HG02763 (cell line): ENCODE measurements around the gene SOAT2.
"Not testable (repeated sequence)": the region's sequence is repeated elsewhere in the genome, so short reads cannot be mapped to it uniquely, and the experiment has no call there.

ENCODE experiments used
- ATAC-seq: cut with Tn5 transposase; IDR thresholded peaks from one replicate; pipeline ENCODE4 v1.9.1; 2021; ENCODE audit warnings: mild to moderate bottlenecking, moderate library complexity; ENCODE audit not compliant: unreplicated experiment

Gene SOAT2

DNA sequence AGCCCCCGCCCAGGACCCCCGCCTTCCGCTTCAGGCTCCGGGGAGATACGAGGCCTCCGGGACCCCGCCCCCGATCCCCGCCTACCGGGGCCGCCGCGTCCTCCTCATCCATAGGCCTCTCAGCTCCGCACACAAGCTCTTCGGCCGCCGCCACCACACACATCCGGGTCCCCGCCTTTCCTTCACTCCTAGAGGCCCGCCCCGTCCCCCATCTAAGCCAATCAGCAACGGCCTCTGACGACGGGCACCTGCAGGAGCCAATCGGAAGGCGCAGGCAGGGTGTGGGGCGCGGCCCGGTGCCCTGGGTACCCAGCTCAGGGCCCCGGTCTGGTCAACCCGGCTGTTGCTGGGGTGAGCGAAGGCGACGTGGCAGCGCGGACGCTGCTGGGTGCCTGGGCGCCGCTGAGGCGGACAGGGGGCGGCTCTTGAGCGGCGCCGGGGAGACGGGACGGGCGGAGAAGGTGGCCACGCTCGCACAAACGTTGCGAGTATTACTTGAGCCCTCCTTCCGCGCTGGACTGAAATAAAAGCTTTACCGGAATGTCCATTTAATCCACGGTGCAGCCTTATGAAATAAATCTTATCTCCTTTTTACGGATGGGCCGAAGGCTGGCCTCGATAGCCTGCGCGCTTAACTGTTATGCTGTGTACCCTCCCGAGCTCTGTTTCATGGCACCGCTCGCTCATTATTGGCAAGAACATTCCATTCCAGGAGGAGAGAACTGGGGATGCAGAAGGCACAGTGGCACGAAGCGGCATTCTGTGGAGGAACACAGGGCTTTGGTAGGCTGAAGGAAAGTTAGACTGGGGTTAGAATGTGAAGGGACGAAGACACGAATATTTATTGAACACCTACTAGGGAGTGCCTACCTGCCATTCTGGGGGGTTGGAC, 23.8 kb upstream of the SOAT2 start, which contains the start of gene SPRYD3:
SPRYD3 (minus strand) TSS at position 165 of the 892 bp plus-strand sequence; CDS start at position 108, 57 bp downstream.
- peak; percentile 98 for ATAC-seq

DNA sequence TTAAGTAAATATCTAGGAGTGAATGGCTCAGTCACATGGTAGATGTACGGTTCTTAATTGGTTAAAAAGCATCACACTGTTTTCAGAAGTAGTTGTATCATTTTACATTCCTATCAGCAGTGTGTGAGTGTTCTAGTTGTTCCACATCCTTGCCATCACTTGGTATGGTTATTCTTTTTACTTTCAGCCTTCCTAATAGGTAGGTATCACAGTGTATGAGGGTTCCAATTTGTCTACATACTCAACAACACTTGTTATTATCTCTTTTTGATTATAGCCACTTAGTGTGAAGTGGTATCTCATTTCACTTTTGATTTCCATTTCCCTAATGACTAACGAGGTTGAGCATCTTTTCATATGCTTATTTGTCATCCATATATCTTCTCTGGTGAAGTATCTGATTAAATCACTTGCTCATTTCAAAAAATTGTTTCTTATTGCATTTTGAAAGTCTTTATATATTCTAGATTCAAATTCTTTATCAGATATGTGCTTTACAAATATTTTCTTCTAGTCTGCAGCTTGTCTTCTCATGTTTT, 20.6 kb upstream of the SOAT2 start:
- ATAC-seq: no peak

DNA sequence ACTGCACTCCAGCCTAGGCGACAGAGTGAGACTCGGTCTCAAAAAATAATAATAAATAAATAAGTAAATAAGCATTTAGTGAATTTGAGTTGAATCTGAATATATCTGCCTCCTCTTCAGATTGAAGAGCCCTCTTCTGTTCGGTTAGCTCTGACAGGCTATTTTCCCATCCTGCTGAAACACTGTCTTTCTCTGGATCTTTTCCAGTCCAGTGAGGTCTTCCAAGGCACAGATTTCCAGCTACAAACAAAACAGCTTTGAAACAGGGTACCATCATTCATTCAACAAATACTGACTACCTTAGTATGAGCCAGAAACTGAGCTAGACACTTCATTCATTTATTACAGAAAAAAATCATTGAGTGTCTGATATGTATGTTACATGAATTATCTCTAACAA, 16.9 kb upstream of the SOAT2 start:
- ATAC-seq: no peak

GRCh38 chr12:53090105-53090504, 13.2 kb upstream of the SOAT2 start:
- no peak for ATAC-seq

- ATAC-seq: no peak
These were observed 12.7 kb upstream of the SOAT2 start for GRCh38 chr12:53090554-53090953.

DNA sequence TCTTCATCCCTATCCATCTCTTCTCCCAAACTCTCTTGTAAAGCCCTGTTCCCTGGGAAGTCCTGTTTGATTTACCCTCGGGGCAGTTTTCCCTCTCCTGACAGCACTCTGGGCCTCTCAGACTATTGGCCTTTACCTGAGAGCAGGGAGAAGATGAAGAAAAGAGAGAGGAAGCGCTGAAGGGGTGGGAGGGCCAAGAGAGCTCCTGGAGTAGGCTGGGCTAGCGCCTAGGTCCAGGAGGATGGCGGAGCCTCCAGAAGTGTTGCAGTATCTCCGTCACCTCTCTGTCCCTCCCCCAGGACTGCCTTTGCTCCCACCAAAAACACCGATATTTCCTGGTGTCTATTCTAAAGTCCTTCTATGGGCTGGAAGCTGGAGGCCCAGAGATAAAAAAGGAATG, 11.5 kb upstream of the SOAT2 start:
- no peak for ATAC-seq

- ATAC-seq: no peak
These were observed 9.4 kb upstream of the SOAT2 start for GRCh38 chr12:53093777-53094393.

DNA sequence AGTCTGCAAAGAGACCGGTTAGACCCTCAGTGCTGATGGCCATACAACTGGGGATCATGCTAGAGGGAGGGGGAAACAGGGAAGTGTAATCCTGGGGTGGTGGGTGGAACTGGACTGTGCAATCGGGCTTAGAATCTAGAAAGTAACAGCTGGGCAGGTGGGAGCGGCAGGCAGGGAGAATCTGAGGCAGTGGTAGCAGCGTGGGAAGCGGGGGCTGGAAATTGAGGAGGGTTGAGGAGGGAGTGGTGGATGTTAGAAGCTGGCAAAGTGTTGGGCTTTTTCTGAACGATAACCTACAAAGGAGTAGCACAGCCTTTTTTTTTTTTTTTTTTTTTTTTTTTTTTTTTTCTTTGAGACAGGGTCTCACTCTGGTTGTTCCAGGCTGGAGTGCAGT, 8.9 kb upstream of the SOAT2 start:
- no peak for ATAC-seq

- ATAC-seq: not testable (repeated sequence)
These were observed 8.3 kb upstream of the SOAT2 start for GRCh38 chr12:53094796-53095595.

DNA sequence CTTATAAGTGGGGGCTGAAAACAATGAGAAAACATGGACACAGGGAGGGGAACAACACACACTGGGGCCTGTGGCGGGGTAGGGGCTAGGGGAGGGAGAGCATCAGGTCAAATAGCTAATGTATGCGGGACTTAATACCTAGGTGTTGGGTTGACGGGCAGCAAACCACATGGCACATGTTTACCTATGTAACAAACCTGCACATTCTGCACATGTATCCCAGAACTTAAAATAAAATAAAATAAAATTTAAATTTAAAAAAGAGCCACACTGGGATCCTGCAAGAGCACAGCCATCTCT, 7.7 kb upstream of the SOAT2 start:
- not testable (repeated sequence) for ATAC-seq

- ATAC-seq: no peak
These were observed 7.1 kb upstream of the SOAT2 start for GRCh38 chr12:53096089-53096741.

- ATAC-seq: no peak
These were observed 6.5 kb upstream of the SOAT2 start for GRCh38 chr12:53096759-53097158.

DNA sequence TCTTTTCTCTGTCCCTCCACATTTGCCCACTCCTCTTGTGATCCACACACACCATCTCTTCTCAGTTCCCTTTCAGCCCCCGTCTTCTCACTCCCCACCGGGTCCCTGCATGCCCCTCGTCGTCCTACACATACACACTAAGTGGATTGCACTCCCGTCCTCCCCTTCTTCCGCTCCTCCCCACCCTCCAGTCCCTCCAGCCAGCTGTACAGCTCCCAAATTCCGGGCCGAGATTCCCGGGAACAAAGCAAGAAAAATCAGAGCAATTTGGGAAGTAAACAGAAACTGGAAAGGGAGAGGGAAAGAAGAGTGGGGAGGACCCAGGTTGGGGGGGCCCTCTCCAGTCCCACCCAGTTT, 6.1 kb upstream of the SOAT2 start:
- no peak for ATAC-seq

DNA sequence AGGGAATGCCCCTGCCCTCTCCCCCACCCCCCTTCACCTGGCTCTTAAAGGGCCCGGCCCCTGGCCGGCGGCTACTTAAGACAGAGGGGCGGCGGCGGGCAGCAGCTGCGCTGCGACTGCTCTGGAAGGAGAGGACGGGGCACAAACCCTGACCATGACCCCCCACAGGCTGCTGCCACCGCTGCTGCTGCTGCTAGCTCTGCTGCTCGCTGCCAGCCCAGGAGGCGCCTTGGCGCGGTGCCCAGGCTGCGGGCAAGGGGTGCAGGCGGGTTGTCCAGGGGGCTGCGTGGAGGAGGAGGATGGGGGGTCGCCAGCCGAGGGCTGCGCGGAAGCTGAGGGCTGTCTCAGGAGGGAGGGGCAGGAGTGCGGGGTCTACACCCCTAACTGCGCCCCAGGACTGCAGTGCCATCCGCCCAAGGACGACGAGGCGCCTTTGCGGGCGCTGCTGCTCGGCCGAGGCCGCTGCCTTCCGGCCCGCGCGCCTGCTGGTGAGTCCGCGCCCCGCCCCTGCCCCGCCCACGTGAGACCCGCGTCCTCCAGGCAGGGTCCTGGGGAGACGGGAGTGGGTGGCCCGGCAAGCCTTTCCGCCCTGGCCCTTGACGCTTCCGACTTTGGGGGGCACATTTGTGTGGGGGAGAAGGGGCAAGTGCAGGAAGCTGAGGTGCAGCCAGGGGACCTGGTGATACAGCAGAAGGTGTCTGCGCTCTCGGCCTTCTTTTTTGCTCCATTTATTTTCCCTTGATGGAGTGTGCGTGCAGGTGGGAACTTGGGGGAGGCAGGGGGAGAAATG, 5.5 kb upstream of the SOAT2 start, which contains the start of gene IGFBP6:
IGFBP6 (plus strand) TSS at position 104 of the 790 bp plus-strand sequence; CDS start at position 155, 51 bp downstream.
- peak; percentile 66 for ATAC-seq

DNA sequence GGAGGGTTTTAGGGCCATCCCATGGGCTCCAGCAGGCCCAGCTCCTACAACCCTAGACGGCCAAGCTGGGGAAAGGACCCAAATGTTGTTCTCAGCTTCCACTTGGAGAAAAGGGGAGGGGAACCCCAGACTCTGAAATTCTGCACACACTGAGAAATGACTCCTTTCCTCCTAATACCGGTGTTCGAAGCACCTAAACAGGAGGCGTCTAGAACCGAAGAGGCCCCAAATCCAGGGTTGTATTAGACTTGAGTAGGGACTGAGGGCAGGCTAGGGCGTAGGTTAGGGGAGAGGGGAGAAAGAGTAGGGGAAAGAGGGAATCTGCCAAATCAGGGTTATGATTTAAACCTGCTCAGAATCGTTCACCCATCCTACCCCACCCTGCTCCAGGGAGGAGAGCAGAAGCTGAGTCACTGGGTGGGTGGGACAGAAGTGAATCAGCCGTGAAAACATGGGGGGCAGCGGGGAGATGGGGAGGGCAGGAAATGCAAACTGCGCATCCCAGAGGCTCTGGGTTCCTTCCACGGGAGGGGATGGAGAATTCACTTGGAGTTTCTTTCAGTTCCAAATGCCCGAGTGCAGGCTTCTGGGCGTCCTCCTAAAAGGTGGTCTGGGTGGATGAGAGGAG, 4.8 kb upstream of the SOAT2 start:
- ATAC-seq: no peak

GRCh38 chr12:53099071-53099882, 4.0 kb upstream of the SOAT2 start:
- ATAC-seq: no peak

DNA sequence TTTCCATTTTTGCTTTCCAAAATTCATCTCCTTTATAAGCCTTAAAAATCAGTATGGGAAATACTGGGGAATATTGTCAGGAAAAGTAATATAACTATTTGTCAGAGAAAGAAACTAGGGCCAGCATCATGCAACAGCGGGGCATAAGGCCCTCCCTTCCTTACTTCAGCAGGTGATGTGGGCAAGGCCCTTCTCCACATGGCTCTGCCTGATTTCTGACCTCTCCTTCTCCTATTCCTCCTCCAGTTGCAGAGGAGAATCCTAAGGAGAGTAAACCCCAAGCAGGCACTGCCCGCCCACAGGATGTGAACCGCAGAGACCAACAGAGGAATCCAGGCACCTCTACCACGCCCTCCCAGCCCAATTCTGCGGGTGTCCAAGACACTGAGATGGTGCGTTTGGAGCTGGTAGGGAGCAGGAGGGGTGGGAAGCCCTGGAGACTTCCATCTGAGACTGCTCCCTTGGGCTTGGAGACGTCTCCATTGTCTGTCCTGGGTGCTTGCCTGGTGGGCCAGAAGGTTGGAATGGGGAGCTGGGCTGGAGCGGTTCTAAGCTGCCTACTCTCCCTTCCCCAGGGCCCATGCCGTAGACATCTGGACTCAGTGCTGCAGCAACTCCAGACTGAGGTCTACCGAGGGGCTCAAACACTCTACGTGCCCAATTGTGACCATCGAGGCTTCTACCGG, 2.7 kb upstream of the SOAT2 start:
- ATAC-seq: no peak

DNA sequence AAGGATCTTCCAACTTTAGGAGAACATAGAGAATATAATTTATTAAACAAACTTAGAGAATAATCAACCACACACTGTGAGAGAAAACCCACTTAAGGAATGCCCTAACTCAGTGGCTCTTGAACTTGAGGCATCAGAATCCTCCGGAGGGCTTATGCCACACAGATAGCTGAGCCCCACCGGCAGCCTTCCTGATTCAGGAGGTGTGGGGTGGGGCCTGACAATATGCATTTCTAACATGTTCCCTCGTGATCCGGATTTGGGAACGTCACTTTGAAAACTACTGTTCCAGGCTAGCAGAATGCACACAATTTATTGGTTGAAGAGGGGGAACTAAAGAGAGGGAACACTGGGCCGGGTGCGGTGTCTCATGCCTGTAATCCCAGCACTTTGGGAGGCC, 2.0 kb upstream of the SOAT2 start:
- ATAC-seq: no peak
